ENCODE measurements around the gene SIMC1.
"Not testable (repeated sequence)": the region's sequence is repeated elsewhere in the genome, so short reads cannot be mapped to it uniquely, and the experiment has no call there.

GRCh38 chr5:176235155-176235554 lies 3.1 kb upstream of the SIMC1 start:
- not testable (repeated sequence) for TF ChIP-seq CTCF (IDR thresholded peaks at IDR 0.05; ENCODE audit: insufficient read depth, low read length, poor library complexity, severe bottlenecking); EZH2phosphoT487 (conservative IDR thresholded peaks at IDR 0.05; ENCODE audit: low read length)
